Panc1 (cell line): ENCODE results near the gene PPM1M. TPM values are rescaled to one million over a fixed set of nuclear protein-coding genes. Genes with fewer than 3 reads are reported as not detected.

Experiments used
- ATAC-seq: fragments of 200-7000 bp; cut with Tn5 transposase; 2 replicates; pipeline ENCODE4 v1.9.1; 2020; ENCODE audit warnings: mild to moderate bottlenecking, moderate library complexity
- BruUV-seq: library from RNA; stranded (reverse); fragments of 400-500 nt; replicated peaks from 2 replicates; lab custom pipeline; 2021; lab: Mats Ljungman, UMichigan
- CTCF ChIA-PET: fragments of 300-600 bp; sonication (Branson Sonifier 250); formaldehyde crosslinking; loops from one replicate; lab custom pipeline; 2022; ENCODE audit warnings: antibody characterized with exemption; lab: Charles Lee
- POLR2A ChIA-PET: fragments of 300-600 bp; sonication (Branson Sonifier 250); formaldehyde crosslinking; loops from one replicate; lab custom pipeline; 2022; ENCODE audit warnings: antibody characterized with exemption; lab: Charles Lee
- DNase-seq: peaks from one replicate; pipeline ENCODE4 v3.0.0-alpha.2; 2010; ENCODE audit warnings: low read depth, low spot score
- H3K27ac ChIP-seq: 2 replicates; pipeline ENCODE4 v1.5.1; 2011; ENCODE audit warnings: mild to moderate bottlenecking, low read length, inconsistent platforms
- H3K27me3 ChIP-seq: fragments of 200-500 bp; sonication (Bioruptor generic); 2 replicates; pipeline ENCODE4 v1.6.0; 2014; ENCODE audit warnings: low read length, inconsistent platforms; ENCODE audit not compliant: control insufficient read depth, insufficient read depth
- H3K36me3 ChIP-seq: fragments of 200-500 bp; sonication (Bioruptor generic); 2 replicates; pipeline ENCODE4 v1.5.1; 2014; ENCODE audit warnings: inconsistent platforms, mild to moderate bottlenecking, low read length, moderate library complexity; ENCODE audit not compliant: control insufficient read depth, insufficient read depth
- H3K4me1 ChIP-seq: 2 replicates; pipeline ENCODE4 v1.5.1; 2011; ENCODE audit warnings: inconsistent platforms, mild to moderate bottlenecking, low read length, moderate library complexity; ENCODE audit not compliant: control insufficient read depth, insufficient read depth
- H3K4me3 ChIP-seq, 2 experiments: 2 replicates each; pipeline ENCODE4 v1.5.1; 2011 to 2012; ENCODE audit warnings: low read depth in 2 of 2, low read length in 2 of 2, mild to moderate bottlenecking in 2 of 2, inconsistent platforms in 1 of 2, moderate library complexity in 1 of 2
- H3K9me3 ChIP-seq: fragments of 200-500 bp; sonication (Bioruptor generic); 2 replicates; pipeline ENCODE4 v1.5.1; 2014; ENCODE audit warnings: low read depth, mild to moderate bottlenecking, inconsistent platforms, low read length, moderate library complexity; ENCODE audit not compliant: control insufficient read depth, insufficient read depth
- CTCF ChIP-seq: fragments of 450-650 bp; IDR thresholded peaks from 2 replicates; pipeline ENCODE4 v1.5.1; 2017; ENCODE audit warnings: mild to moderate bottlenecking
- POLR2AphosphoS5 ChIP-seq: IDR thresholded peaks from 2 replicates; pipeline ENCODE4 v1.6.1; 2012; ENCODE audit warnings: mild to moderate bottlenecking, low read depth, low read length, moderate library complexity
- REST ChIP-seq, 2 experiments: IDR thresholded peaks; 2 replicates each; pipeline ENCODE4 v1.6.1; 2011 to 2012; ENCODE audit warnings: low read depth in 2 of 2, control low read depth in 1 of 2, low read length in 1 of 2, mild to moderate bottlenecking in 1 of 2, moderate library complexity in 1 of 2; ENCODE audit not compliant: insufficient read depth in 1 of 2
- SIN3A ChIP-seq: IDR thresholded peaks from 2 replicates; pipeline ENCODE4 v1.6.1; 2012; ENCODE audit warnings: low read depth, mild to moderate bottlenecking, low read length, moderate library complexity, borderline replicate concordance; ENCODE audit not compliant: insufficient read depth
- TCF7L2 ChIP-seq: IDR thresholded peaks from 2 replicates; pipeline ENCODE4 v1.6.1; 2011; ENCODE audit warnings: mild to moderate bottlenecking, low read depth, low read length, inconsistent platforms
- in situ Hi-C: cut with HindIII; loops from 2 replicates; pipeline ENCODE4 v1.10.0; 2016; ENCODE audit warnings: low sequenced_read_pairs, low pct_unique_long_range_greater_than_20kb
- intact Hi-C: fragments of 100-400 bp; cut with micrococcal nuclease; formaldehyde crosslinking; loops from one replicate; pipeline ENCODE4 v1.10.0; 2022; ENCODE audit not compliant: unreplicated experiment
- total RNA-seq: library from RNA; stranded (reverse); gene quantifications from one replicate; pipeline ENCODE4 v1.2.1, GENCODE V29; 2021; ENCODE audit not compliant: unreplicated experiment

PPM1M gene
- total RNA-seq, 1 experiment from 2014 or later: 9.7 TPM

- ChIA-PET POLR2A (no interaction called here), CTCF (interaction anchor here (0.9 to 1.0 kb wide), 2 partner anchors 107 to 181 kb away, joined by 3 to 4 read pairs; no protein-coding TSS in a partner anchor)
- DNase-seq (no peak), ATAC-seq (no peak)
- H3K27ac ChIP-seq: no peak overlapping the region
- H3K36me3 ChIP-seq: no peaks in the 10 kb centered on the region
- BruUV-seq: no TSS peak
- H3K27me3 ChIP-seq: no peaks in the 10 kb centered on the region
- no peaks in the 10 kb centered on the region for H3K9me3 ChIP-seq
- intact Hi-C loops (loop anchor here (10.0 kb wide), 1 partner anchor 102 kb away; no protein-coding TSS in a partner anchor), in situ Hi-C loops (no loop called here)
- H3K4me3 ChIP-seq: no peak overlapping the region
- TF ChIP-seq CTCF (peak; percentile 62), POLR2AphosphoS5 (no peak)
- peaks cover 13% of the 10 kb centered on the region for H3K4me1 ChIP-seq
These were observed 13.1 kb upstream of the PPM1M start for GRCh38 chr3:52232279-52233107.

- DNase-seq (no peak), ATAC-seq (no peak)
- Histone ChIP-seq H3K4me1 (peaks cover 13% of the 10 kb centered on the region), H3K27me3 (no peaks in the 10 kb centered on the region), H3K9me3 (no peaks in the 10 kb centered on the region), H3K36me3 (no peaks in the 10 kb centered on the region), H3K4me3 (no peak overlapping the region), H3K27ac (no peak overlapping the region)
- TF ChIP-seq TCF7L2 (no peak), CTCF (0 out of 2 replicates have a peak, but pooled peaks have one; percentile 1)
- intact Hi-C loops (loop anchor here (10.0 kb wide), 1 partner anchor 102 kb away; no protein-coding TSS in a partner anchor), in situ Hi-C loops (no loop called here)
- ChIA-PET CTCF (interaction anchor here (0.7 kb wide), 1 partner anchor 200 kb away, joined by 6 read pairs; no protein-coding TSS in a partner anchor), POLR2A (no interaction called here)
- no TSS peak for BruUV-seq
These were observed 12.4 kb upstream of the PPM1M start for GRCh38 chr3:52233108-52233591.

GRCh38 chr3:52233968-52234367, 11.6 kb upstream of the PPM1M start:
- ChIA-PET POLR2A (no interaction called here), CTCF (interaction anchor here (0.7 kb wide), 1 partner anchor 199 kb away, joined by 6 read pairs; no protein-coding TSS in a partner anchor)
- Histone ChIP-seq H3K4me3 (no peak overlapping the region), H3K4me1 (peaks cover 13% of the 10 kb centered on the region), H3K27ac (no peak overlapping the region), H3K36me3 (peaks cover 5% of the 10 kb centered on the region; the same call in 1 of the 2 replicates), H3K27me3 (no peaks in the 10 kb centered on the region), H3K9me3 (no peaks in the 10 kb centered on the region)
- no peak for ATAC-seq
- no peak for DNase-seq
- TF ChIP-seq SIN3A (no peak), TCF7L2 (no peak), REST (IDR thresholded peaks at IDR 0.05; ENCODE audit: insufficient read depth in 1 of 2, low read depth in 2 of 2, low read length in 1 of 2) (no peak), POLR2AphosphoS5 (no peak), CTCF (no peak)
- in situ Hi-C loops: no loop called here
- no TSS peak for BruUV-seq
- intact Hi-C loops: loop anchor here (10.0 kb wide), 1 partner anchor 101 kb away; no protein-coding TSS in a partner anchor
